ENCODE measurements around the gene ABRACL. TPM values are rescaled to one million over a fixed set of nuclear protein-coding genes. Genes with fewer than 3 reads are reported as not detected.
"Not testable (repeated sequence)": the region's sequence is repeated elsewhere in the genome, so short reads cannot be mapped to it uniquely, and the experiment has no call there.

ABRACL gene
- polyA plus RNA-seq, 4 donors: 49.5 to 53.8 (median 51.2) TPM

GRCh38 chr6:139010674-139011073 lies 17.9 kb upstream of the ABRACL start:
- no peak for DNase-seq (ENCODE audit: low read depth in 4 of 4, low spot score in 3 of 4)

DNA sequence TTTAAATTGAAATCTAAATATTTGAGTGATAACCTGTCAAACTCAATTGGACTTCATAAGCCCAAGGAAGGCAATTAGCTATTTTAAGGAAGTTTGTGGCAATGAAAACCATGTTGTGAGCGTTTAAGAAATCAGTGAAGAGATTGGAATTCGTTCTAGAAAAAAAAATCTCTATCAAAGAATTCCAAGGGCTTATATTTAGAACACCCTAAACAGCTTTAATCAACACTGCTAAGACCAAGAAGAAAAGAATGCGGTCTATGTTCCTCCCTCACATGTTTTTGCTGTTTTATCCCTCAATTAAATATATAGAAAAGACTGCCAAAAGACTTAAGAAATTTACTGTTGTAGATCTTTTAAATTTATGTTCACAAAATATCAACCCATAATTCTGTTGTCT lies 16.6 kb upstream of the ABRACL start:
- DNase-seq (ENCODE audit: low read depth in 4 of 4, low spot score in 3 of 4): no peak

DNA sequence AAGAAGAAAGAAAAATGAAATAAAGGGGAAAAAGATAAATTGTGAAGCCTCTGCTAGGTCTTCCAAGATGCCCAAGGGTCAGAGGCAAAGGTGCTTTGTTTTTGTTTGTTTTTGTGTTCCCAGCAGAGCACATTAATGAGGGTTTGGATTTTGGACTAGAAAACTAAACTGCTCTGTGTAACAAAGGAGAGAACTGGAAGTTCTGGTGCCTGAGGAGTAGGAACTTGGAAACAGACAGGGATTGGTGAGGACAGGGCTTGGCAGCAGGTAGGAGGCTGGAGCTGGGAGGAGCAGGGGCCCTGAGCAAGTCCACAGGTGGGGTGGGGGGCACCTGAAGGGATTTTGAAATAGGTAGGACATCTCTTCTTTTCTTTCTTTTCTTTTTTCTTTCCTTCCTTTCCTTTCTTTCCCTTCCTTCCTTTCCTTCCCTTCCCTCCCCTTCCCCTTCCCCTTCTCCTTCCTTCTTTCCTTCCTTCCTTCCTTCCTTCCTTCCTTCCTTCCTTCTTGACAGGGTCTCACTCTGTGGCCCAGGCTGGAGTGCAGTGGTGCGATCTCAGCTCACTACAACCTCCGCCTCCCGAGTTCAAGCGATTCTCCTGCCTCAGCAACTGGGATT lies 15.3 kb upstream of the ABRACL start:
- DNase-seq (ENCODE audit: low read depth in 4 of 4, low spot score in 3 of 4): no peak

DNA sequence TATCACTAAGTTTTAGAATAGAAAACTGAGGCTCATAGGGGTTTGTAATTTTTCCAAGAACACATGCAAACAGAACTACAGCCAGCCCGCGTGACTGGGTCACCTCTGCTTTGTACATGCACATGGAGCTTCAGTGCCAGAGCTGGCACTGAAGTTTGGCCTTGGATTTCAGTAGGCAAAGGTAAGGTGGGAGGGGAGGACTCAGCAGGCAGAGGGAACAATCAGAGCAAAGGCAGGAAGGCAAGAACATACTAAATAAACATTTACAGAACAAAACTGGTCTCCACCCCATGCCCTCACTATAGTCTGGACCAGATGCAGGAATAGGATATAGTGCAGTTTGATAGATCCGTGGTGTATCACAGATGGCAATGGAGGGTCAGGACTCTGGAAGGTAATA lies 13.6 kb upstream of the ABRACL start:
- no peak for DNase-seq (ENCODE audit: low read depth in 4 of 4, low spot score in 3 of 4)

- DNase-seq (ENCODE audit: low read depth in 4 of 4, low spot score in 3 of 4): no peak
Measured at GRCh38 chr6:139016337-139017213, 12.0 kb upstream of the ABRACL start.

DNA sequence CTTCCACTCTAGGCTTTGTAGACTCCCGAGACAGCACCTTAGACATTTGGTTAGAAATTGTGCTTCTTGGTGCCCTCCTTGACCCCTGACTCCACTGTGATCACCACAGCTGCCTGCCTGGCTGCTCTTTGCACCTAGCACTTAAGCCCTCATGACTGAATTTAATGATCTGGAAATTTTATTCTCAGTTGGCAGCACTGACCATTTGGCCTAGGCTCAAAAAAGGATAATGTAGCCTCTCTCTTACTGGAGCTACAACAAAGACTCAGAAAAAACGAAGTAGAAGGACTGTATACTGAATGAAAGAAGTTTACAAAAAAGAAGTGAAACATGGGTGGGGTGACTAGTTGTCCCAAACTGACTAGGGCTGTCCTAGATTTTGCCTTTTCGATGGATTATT lies 11.3 kb upstream of the ABRACL start:
- DNase-seq (ENCODE audit: low read depth in 4 of 4, low spot score in 3 of 4): no peak

DNA sequence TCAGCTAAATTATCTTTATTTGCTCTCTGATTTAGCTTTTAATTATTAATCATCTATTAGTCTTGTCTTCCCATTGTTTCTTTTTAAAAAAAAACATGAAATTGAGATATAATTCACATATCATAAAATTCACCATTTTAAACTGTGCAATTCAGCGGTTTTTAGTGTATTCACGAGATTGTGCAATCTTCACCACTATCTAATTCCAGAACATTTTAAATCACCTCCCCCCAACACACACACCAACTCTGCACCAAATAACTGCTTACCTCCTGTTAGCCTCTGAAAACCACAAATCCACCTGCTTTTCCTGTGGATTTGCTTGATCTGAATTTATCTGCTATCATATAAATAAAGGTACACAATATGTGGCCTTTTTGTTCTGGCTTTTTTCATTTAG lies 8.8 kb upstream of the ABRACL start:
- DNase-seq (ENCODE audit: low read depth in 4 of 4, low spot score in 3 of 4): no peak

GRCh38 chr6:139020689-139021088 lies 7.9 kb upstream of the ABRACL start:
- DNase-seq (ENCODE audit: low read depth in 4 of 4, low spot score in 3 of 4): no peak

DNA sequence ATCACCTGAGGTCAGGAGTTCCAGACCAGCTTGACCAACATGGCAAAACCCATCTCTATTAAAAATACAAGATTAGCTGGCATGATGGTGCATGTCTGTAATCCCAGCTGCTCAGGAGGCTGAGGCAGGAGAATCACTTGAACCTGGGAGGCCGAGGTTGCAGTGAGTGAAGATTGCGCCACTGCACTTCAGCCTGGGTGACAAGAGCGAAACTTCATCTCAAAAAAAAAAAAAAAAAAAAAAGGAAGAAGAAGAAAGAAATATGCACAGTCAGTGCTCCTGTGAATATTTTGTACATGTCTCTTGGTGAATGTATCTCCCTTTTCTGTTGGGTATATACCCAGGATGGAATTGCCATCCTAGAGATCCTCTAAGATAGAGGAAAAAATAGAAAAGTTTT lies 3.1 kb upstream of the ABRACL start:
- DNase-seq (ENCODE audit: low read depth in 4 of 4, low spot score in 3 of 4): not testable (repeated sequence)

GRCh38 chr6:139027620-139028182 lies 844 bp upstream of the ABRACL start:
- DNase-seq (ENCODE audit: low read depth in 4 of 4, low spot score in 3 of 4): no peak

- DNase-seq (ENCODE audit: low read depth in 4 of 4, low spot score in 3 of 4): no peak
Measured at GRCh38 chr6:139028215-139028657, 309 bp upstream of the ABRACL start.

GRCh38 chr6:139029470-139030227 lies 1.1 kb downstream of the ABRACL start:
- no peak for DNase-seq (ENCODE audit: low read depth in 4 of 4, low spot score in 3 of 4)

GRCh38 chr6:139030228-139030963 lies 1.9 kb downstream of the ABRACL start:
- no peak for DNase-seq (ENCODE audit: low read depth in 4 of 4, low spot score in 3 of 4)

GRCh38 chr6:139037490-139037889 lies 8.9 kb downstream of the ABRACL start:
- DNase-seq (ENCODE audit: low read depth in 4 of 4, low spot score in 3 of 4): no peak

GRCh38 chr6:139044250-139044649 lies 15.7 kb downstream of the ABRACL start:
- DNase-seq (ENCODE audit: low read depth in 4 of 4, low spot score in 3 of 4): no peak

DNA sequence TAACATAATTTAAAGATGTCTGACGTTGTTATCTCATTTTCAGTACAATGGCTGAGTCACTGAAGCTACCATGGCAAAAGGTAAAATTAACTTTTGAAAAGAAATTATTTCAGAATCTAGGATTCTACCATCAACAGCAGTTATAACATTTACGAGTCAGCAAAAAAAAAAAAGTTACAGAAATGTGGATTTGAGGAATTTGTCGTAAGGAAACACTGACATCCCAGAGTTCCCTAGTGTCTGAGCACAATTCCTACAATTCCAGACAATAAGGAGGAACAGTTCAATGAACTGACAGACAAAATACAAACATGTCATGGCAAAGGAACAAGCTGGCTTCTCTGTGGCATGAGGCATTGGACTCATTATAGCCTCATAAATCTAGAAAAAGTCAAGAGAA lies 19.1 kb downstream of the ABRACL start:
- no peak for DNase-seq (ENCODE audit: low read depth in 4 of 4, low spot score in 3 of 4)

DNA sequence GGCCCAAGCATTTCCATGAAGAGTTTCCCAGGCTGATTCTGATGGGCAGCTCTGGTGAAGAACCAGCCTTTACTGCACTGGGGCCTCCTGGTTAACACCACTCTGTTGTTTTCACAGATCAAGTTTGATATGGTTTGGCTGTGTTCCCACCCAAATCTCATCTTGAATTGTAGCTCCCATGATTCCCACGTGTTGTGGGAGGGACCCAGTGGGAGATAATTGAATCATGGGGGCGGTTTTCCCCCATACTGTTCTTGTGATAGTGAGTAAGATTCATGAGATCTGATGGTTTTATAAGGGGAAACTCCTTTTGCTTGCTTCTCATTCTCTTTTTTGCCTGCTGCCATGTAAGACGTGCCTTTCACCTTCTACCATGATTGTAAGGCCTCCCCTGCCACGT lies 20.4 kb downstream of the ABRACL start:
- not testable (repeated sequence) for DNase-seq (ENCODE audit: low read depth in 4 of 4, low spot score in 3 of 4)

DNA sequence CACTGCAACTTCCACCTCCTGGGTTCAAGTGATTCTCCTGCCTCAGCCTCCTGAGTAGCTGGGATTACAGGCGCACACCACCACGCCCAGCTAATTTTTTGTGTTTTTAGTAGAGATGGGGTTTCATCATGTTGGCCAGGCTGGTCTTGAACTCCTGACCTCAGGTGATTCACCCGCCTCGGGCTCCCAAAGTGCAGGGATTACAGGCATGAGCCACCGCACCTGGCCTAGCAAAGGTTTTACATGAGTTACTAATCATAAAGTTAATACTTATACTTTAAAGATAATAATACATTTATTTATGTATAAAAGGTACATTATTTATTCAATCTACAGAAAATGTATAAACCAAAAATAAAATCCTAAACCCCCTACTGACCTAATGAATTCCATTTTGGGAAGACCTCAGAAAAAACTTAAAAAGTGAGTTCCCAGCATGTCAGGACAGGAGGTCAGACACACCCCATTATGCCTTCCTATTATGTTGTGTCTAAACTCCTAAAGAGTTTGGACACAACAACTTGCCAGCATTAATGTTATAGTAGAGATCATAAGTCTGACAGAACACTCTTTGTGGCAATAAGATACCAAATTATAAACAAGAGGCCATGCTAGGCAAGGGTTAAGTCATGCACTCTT lies 21.7 kb downstream of the ABRACL start:
- DNase-seq (ENCODE audit: low read depth in 4 of 4, low spot score in 3 of 4): not testable (repeated sequence)

- no peak for DNase-seq (ENCODE audit: low read depth in 4 of 4, low spot score in 3 of 4)
Measured at GRCh38 chr6:139050770-139051313, 22.3 kb downstream of the ABRACL start.
